NB4 (cell line): ENCODE results near the gene EPSTI1.
A peak's percentile ranks its signal among the peaks of the same experiment; 100 is the strongest.

Source experiments
- DNase-seq: peaks from one replicate; pipeline ENCODE4 v3.0.0; 2010; ENCODE audit warnings: low read depth
- H3K4me3 ChIP-seq: one replicate; pipeline ENCODE4 v1.5.1; 2011; ENCODE audit warnings: mild to moderate bottlenecking, low read depth, low read length, moderate library complexity
- MYC ChIP-seq: IDR thresholded peaks from 2 replicates; pipeline ENCODE4 v1.6.1; 2011; ENCODE audit warnings: low read depth, low read length
- POLR2A ChIP-seq: IDR thresholded peaks from 2 replicates; pipeline ENCODE4 v1.6.1; 2011; ENCODE audit warnings: mild to moderate bottlenecking; ENCODE audit not compliant: insufficient read length; ENCODE audit errors: extremely low read depth
- TF ChIP-seq, protein P1 (sequence below): IDR thresholded peaks from 2 replicates; pipeline ENCODE4 v1.6.1; 2011; ENCODE audit warnings: low read depth, low read length
- TF ChIP-seq, protein P2 (sequence below): IDR thresholded peaks from one replicate; pipeline ENCODE4 v1.5.1; 2012; ENCODE audit warnings: low read depth, low read length

Gene EPSTI1

DNA sequence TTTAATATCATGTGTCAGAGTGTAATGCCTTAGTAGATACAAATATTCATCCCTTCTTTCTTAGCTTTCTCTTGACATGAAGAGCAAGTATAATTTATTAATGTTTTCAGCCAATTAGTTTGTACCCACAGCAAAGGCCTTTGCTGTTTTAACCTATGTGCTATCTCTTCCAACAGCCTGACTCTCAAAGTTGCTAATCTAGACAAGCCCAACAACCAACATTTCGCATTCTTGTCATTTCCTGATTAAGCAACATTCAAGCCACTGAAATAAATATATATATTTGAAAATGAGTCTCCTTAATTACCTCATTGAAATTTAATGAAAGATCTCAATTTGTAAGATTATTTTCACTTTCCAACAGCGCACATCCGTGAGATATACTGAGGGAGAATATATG lies 18.5 kb downstream of the EPSTI1 start:
- H3K4me3 ChIP-seq = no peak overlapping the region
- DNase-seq = no peak
- TF ChIP-seq, protein P1, sequence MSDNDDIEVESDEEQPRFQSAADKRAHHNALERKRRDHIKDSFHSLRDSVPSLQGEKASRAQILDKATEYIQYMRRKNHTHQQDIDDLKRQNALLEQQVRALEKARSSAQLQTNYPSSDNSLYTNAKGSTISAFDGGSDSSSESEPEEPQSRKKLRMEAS = no peak
- TF ChIP-seq, protein P2, sequence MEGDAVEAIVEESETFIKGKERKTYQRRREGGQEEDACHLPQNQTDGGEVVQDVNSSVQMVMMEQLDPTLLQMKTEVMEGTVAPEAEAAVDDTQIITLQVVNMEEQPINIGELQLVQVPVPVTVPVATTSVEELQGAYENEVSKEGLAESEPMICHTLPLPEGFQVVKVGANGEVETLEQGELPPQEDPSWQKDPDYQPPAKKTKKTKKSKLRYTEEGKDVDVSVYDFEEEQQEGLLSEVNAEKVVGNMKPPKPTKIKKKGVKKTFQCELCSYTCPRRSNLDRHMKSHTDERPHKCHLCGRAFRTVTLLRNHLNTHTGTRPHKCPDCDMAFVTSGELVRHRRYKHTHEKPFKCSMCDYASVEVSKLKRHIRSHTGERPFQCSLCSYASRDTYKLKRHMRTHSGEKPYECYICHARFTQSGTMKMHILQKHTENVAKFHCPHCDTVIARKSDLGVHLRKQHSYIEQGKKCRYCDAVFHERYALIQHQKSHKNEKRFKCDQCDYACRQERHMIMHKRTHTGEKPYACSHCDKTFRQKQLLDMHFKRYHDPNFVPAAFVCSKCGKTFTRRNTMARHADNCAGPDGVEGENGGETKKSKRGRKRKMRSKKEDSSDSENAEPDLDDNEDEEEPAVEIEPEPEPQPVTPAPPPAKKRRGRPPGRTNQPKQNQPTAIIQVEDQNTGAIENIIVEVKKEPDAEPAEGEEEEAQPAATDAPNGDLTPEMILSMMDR = no peak
- TF ChIP-seq POLR2A = no peak

GRCh38 chr13:42971691-42972347 lies 20.2 kb downstream of the EPSTI1 start:
- TF ChIP-seq, protein P2 = no peak
- TF ChIP-seq, protein P1 = no peak
- TF ChIP-seq POLR2A (no peak), MYC (no peak)

DNA sequence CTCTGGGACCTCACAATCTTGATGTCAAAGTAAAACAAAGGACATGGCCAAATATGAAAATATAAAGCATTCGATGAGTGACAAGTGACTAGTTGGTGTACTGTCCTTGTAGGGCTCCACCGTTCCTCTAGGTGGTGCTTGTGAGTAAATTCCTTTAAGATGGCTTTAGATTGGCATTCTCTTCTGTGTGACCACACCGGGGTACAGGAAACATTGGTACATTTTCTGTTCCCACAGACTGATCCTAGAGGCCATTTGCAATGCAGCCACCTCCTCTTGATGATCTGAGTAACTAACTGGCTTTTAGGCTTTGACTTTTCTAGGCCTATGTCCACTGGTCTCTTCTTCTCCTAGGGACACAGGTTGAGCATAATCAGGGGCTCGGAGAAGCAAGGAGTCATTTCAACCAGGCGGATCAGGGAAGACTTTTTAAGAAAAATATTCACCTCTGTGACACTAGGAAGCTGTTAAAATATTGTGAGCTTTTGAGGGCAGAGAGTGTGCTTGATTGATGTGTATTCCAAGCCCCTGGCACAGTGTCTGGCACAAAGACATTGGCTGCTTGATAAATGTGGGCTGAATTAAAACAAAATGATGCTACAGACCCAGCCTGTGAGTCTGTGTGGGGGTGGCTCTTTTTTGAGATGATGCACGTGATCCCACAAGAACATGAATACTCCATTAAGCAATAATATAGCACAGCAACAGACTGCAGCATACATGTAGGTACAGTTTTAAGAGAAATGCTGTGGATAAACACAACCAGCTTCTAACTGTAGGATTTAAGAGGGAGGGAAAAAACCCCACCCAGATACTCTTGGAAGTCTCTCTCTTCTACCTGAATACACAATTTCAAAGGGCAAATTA lies 21.0 kb downstream of the EPSTI1 start:
- TF ChIP-seq, protein P1 = no peak
- TF ChIP-seq POLR2A (no peak), MYC (no peak)
- TF ChIP-seq, protein P2 = peak; percentile 79
- no peak overlapping the region for H3K4me3 ChIP-seq
- peak; percentile 67 for DNase-seq

More at GRCh38 chr13:42971691-42972347, 20.2 kb downstream of the EPSTI1 start:
- no peak for DNase-seq
- no peak overlapping the region for H3K4me3 ChIP-seq

GRCh38 chr13:42969565-42970172 lies 22.4 kb downstream of the EPSTI1 start:
- DNase-seq = peak; percentile 78
- TF ChIP-seq, protein P2 = peak; percentile 77
- TF ChIP-seq POLR2A = no peak
- H3K4me3 ChIP-seq = no peak overlapping the region

DNA sequence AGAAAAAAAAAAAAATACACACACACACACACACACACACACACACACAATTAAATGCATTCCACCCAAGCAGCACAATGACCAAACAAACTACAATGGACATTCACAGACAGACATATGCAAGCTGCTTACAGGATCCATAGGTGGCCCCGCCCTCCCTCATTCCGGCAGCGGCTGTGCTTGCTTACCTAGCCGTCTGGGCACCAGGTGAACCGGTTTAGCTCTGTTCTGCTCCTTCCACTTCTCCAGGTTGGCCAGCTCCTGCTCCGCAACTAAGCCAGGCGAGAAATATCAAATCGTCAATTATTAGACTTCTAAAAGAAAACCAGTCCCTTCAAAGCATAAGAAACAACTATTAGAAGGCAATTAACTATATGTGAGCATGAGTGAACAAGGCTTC lies 23.1 kb downstream of the EPSTI1 start:
- TF ChIP-seq, protein P2 = no peak
- no peak for TF ChIP-seq POLR2A
- no peak for TF ChIP-seq MYC
- TF ChIP-seq, protein P1 = no peak
- DNase-seq = no peak

More for the DNA sequence above, 23.1 kb downstream of the EPSTI1 start:
- no peak overlapping the region for H3K4me3 ChIP-seq
